HepG2 (cell line): ENCODE measurements around the gene HMBS. TPM values are rescaled to one million over a fixed set of nuclear protein-coding genes. Genes with fewer than 3 reads are reported as not detected.

ENCODE experiments used
- MED13 ChIP-seq: sonication (generic); formaldehyde crosslinking; IDR thresholded peaks from 2 replicates; pipeline ENCODE4 v1.5.0; 2020; ENCODE audit warnings: missing genetic modification reagents
- NFYB ChIP-seq: sonication (generic); formaldehyde crosslinking; IDR thresholded peaks from 2 replicates; pipeline ENCODE4 v1.4.0; 2020; ENCODE audit warnings: missing genetic modification reagents
- NR2C2 ChIP-seq: sonication (generic); formaldehyde crosslinking; IDR thresholded peaks from 2 replicates; pipeline ENCODE4 v1.4.0; 2020; ENCODE audit warnings: missing genetic modification reagents, mild to moderate bottlenecking, moderate library complexity, borderline replicate concordance
- SMAD3 ChIP-seq: sonication (generic); formaldehyde crosslinking; IDR thresholded peaks from 2 replicates; pipeline ENCODE4 v1.4.0; 2020; ENCODE audit warnings: missing genetic modification reagents
- ZFP36L2 ChIP-seq: sonication (generic); formaldehyde crosslinking; IDR thresholded peaks from 2 replicates; pipeline ENCODE4 v1.4.0; 2020; ENCODE audit warnings: missing genetic modification reagents
- ZNF7 ChIP-seq: IDR thresholded peaks from 2 replicates; pipeline ENCODE4 v1.6.1; 2016; ENCODE audit warnings: missing biosample characterization, missing genetic modification reagents
- polyA plus RNA-seq, 8 experiments: library from polyadenylated mRNA; depleted of rRNA in 3 of 8; stranded (reverse) in 7 of 8; unstranded in 1 of 8; fragments of >200 nt; fragmentation: Illumina TruSeq in 4 of 8; extraction: Trizol in 4 of 8; gene quantifications; 2 replicates each; pipeline versions ENCODE4 v1.2.1 to v1.2.3, GENCODE V29; 2011 to 2016; ENCODE audit warnings: low read depth in 4 of 8, missing spikeins in 1 of 8, mixed read lengths in 1 of 8; ENCODE audit not compliant: insufficient read depth in 1 of 8
- total RNA-seq, 5 experiments: library from RNA; depleted of rRNA; stranded (reverse); fragments of >200 nt; fragmentation: Illumina TruSeq; extraction: Trizol; gene quantifications; 2 replicates each; pipeline ENCODE4 v1.2.3, GENCODE V29; 2016; ENCODE audit warnings: low read depth in 1 of 5
- TF ChIP-seq, protein P1 (sequence below): sonication (generic); formaldehyde crosslinking; IDR thresholded peaks from 2 replicates; pipeline ENCODE4 v1.4.0; 2020; ENCODE audit warnings: missing genetic modification reagents, borderline replicate concordance
- TF ChIP-seq, protein P2 (sequence below): sonication (generic); formaldehyde crosslinking; conservative IDR thresholded peaks from 2 replicates; pipeline ENCODE4 v1.4.0; 2020; ENCODE audit warnings: missing genetic modification reagents
- TF ChIP-seq, protein P3 (sequence below): sonication (generic); formaldehyde crosslinking; IDR thresholded peaks from 2 replicates; pipeline ENCODE4 v1.4.0; 2020; ENCODE audit warnings: missing genetic modification reagents, borderline replicate concordance
- TF ChIP-seq, protein P4 (sequence below): IDR thresholded peaks from 2 replicates; pipeline ENCODE4 v1.6.1; 2012; ENCODE audit warnings: inconsistent platforms

HMBS gene
- total and polyA plus RNA-seq, 2 of the 13 experiments (the other 11 are each of a cell fraction or from before 2014, with no cell fraction given): 9.4 to 46.9 TPM

DNA sequence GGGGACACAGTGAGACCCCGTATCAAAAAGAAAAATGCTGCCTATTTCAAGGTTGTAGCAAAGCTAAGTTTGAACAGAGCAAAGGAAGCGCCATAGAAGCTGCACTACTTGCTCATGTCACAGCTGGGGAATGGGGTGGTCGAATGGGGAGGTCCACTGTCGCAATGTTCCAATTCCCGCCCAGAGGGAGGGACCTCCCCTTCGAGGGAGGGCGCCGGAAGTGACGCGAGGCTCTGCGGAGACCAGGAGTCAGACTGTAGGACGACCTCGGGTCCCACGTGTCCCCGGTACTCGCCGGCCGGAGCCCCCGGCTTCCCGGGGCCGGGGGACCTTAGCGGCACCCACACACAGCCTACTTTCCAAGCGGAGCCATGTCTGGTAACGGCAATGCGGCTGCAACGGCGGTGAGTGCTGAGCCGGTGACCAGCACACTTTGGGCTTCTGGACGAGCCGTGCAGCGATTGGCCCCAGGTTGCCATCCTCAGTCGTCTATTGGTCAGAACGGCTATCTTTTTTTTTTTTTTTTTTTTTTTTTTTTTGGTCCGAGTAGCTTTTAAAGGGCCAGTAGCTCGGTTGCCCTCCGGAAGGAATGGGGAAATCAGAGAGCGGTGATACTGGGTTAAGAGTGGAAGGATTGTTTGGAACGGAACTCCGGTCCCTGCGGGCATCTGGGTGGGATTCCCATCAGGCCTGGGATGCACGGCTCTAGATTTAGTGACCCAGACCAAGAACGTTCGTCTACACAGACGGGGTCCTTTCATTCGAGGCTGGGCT, at the start of gene HMBS (continued):
- TF ChIP-seq ZFP36L2 (CRISPR knock-in tag) (no peak), NR2C2 (CRISPR knock-in tag) (peak; percentile 82; the same call in 1 of the 2 replicates), SMAD3 (CRISPR knock-in tag) (peak; percentile 54), ZNF7 (no peak), MED13 (CRISPR knock-in tag) (no peak), NFYB (CRISPR knock-in tag) (peak; percentile 85)
- TF ChIP-seq, protein P1, sequence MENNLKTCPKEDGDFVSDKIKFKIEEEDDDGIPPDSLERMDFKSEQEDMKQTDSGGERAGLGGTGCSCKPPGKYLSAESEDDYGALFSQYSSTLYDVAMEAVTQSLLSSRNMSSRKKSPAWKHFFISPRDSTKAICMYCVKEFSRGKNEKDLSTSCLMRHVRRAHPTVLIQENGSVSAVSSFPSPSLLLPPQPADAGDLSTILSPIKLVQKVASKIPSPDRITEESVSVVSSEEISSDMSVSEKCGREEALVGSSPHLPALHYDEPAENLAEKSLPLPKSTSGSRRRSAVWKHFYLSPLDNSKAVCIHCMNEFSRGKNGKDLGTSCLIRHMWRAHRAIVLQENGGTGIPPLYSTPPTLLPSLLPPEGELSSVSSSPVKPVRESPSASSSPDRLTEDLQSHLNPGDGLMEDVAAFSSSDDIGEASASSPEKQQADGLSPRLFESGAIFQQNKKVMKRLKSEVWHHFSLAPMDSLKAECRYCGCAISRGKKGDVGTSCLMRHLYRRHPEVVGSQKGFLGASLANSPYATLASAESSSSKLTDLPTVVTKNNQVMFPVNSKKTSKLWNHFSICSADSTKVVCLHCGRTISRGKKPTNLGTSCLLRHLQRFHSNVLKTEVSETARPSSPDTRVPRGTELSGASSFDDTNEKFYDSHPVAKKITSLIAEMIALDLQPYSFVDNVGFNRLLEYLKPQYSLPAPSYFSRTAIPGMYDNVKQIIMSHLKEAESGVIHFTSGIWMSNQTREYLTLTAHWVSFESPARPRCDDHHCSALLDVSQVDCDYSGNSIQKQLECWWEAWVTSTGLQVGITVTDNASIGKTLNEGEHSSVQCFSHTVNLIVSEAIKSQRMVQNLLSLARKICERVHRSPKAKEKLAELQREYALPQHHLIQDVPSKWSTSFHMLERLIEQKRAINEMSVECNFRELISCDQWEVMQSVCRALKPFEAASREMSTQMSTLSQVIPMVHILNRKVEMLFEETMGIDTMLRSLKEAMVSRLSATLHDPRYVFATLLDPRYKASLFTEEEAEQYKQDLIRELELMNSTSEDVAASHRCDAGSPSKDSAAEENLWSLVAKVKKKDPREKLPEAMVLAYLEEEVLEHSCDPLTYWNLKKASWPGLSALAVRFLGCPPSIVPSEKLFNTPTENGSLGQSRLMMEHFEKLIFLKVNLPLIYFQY (CRISPR knock-in tag): peak; percentile 55; the same call in 1 of the 2 replicates
- TF ChIP-seq, protein P2, sequence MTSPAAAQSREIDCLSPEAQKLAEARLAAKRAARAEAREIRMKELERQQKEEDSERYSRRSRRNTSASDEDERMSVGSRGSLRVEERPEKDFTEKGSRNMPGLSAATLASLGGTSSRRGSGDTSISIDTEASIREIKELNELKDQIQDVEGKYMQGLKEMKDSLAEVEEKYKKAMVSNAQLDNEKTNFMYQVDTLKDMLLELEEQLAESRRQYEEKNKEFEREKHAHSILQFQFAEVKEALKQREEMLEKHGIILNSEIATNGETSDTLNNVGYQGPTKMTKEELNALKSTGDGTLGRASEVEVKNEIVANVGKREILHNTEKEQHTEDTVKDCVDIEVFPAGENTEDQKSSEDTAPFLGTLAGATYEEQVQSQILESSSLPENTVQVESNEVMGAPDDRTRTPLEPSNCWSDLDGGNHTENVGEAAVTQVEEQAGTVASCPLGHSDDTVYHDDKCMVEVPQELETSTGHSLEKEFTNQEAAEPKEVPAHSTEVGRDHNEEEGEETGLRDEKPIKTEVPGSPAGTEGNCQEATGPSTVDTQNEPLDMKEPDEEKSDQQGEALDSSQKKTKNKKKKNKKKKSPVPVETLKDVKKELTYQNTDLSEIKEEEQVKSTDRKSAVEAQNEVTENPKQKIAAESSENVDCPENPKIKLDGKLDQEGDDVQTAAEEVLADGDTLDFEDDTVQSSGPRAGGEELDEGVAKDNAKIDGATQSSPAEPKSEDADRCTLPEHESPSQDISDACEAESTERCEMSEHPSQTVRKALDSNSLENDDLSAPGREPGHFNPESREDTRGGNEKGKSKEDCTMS (CRISPR knock-in tag): no peak
- TF ChIP-seq, protein P3, sequence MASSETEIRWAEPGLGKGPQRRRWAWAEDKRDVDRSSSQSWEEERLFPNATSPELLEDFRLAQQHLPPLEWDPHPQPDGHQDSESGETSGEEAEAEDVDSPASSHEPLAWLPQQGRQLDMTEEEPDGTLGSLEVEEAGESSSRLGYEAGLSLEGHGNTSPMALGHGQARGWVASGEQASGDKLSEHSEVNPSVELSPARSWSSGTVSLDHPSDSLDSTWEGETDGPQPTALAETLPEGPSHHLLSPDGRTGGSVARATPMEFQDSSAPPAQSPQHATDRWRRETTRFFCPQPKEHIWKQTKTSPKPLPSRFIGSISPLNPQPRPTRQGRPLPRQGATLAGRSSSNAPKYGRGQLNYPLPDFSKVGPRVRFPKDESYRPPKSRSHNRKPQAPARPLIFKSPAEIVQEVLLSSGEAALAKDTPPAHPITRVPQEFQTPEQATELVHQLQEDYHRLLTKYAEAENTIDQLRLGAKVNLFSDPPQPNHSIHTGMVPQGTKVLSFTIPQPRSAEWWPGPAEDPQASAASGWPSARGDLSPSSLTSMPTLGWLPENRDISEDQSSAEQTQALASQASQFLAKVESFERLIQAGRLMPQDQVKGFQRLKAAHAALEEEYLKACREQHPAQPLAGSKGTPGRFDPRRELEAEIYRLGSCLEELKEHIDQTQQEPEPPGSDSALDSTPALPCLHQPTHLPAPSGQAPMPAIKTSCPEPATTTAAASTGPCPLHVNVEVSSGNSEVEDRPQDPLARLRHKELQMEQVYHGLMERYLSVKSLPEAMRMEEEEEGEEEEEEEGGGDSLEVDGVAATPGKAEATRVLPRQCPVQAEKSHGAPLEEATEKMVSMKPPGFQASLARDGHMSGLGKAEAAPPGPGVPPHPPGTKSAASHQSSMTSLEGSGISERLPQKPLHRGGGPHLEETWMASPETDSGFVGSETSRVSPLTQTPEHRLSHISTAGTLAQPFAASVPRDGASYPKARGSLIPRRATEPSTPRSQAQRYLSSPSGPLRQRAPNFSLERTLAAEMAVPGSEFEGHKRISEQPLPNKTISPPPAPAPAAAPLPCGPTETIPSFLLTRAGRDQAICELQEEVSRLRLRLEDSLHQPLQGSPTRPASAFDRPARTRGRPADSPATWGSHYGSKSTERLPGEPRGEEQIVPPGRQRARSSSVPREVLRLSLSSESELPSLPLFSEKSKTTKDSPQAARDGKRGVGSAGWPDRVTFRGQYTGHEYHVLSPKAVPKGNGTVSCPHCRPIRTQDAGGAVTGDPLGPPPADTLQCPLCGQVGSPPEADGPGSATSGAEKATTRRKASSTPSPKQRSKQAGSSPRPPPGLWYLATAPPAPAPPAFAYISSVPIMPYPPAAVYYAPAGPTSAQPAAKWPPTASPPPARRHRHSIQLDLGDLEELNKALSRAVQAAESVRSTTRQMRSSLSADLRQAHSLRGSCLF (CRISPR knock-in tag): peak; percentile 66; the same call in 1 of the 2 replicates
- TF ChIP-seq, protein P4, sequence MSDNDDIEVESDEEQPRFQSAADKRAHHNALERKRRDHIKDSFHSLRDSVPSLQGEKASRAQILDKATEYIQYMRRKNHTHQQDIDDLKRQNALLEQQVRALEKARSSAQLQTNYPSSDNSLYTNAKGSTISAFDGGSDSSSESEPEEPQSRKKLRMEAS: peak; percentile 78
